Left lobe of liver (tissue), 2 donors: ENCODE results near the gene IFT25. TPM values are rescaled to one million over a fixed set of nuclear protein-coding genes. Genes with fewer than 3 reads are reported as not detected.
A peak's percentile ranks its signal among the peaks of the same experiment; 100 is the strongest.

Source experiments
- ATAC-seq: fragments of 200-7000 bp; cut with Tn5 transposase; one replicate; pipeline ENCODE4 v1.9.1; 2020; ENCODE audit warnings: mild to moderate bottlenecking, moderate library complexity
- DNase-seq: peaks from one replicate; pipeline ENCODE4 v3.0.0-alpha.2; 2020; ENCODE audit warnings: low spot score
- total RNA-seq: library from RNA; stranded (reverse); gene quantifications from one replicate; pipeline ENCODE4 v1.2.1, GENCODE V29; 2021
- donor health status: DM: no; HTN: no; CAD: no; lungs with moderate emphysema.
- donor health status: DM: no; HTN: yes; CAD: no.

Gene IFT25
- total RNA-seq, 1 donor from 2014 or later, result 14.4 TPM

DNA sequence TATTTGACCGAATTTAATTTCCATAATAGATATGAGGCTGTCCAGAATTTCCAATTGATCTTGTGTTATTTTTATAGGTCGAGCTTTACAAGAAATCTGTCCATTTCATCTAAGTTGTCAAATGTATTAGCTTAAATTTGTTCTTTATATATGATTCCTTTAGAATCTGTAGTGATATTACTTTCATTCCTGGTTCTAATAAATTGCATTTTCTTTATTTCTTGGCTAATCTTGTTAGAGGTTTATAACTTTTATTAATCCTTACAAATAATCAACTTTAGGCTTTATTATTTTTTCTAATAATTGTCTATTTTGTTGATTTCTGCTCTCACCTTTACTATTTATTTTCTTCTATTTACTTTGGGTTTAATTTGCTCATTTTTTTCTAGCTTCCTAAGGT, 14.0 kb downstream of the IFT25 start:
- ATAC-seq (no peak), DNase-seq (no peak)

DNA sequence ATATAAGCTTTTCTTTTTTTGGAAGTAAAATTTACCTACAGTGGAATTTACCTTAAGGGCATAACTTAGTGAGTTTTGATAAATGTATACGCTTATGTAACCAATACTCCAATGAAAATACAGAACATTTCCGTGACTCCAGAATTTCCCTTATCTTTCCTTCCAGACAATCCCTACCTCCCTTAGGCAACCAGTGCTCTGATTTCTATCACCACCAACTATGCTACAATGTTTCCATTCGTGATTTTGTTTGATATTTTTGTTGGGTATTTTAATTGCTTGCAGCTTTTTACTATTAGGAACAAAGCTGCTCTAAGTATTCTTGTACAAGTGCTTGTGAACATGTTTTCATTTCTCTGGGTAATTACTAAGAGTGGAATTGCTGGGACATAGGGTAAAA, 14.6 kb downstream of the IFT25 start:
- ATAC-seq, result no peak
- no peak for DNase-seq

DNA sequence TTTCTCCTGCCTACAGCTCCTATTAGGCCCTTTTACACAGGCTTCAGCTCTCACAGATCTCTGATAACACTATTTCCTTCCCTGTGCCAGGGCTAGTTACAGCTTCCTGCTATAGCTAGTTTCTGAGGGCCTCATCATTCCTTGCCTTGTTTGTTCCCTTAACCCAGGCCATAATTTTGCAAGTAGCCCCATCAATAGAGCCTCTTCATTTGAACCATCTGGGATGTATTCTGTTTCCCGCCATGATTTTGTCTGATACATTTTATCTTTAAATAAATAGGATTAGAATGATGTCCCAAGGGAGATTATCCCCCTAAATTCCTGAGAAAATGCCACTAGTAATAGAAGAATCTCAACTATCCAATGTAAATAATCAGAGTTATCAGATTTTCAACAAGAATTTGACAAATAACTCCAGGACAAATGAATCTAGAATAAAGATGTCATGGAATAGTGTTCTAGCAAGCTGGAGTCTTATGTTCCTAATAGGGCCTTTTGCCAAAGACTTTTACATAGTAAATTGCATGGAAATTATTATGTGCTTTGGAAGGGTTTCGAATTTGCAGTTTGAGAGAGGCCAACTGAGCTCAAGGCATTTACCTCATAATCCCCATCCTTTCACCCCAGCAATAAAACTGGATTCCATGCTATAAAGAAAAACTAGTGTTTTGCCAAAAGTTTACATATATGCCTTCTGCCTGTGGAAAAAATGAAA, 16.1 kb downstream of the IFT25 start:
- ATAC-seq (no peak), DNase-seq (no peak)

DNA sequence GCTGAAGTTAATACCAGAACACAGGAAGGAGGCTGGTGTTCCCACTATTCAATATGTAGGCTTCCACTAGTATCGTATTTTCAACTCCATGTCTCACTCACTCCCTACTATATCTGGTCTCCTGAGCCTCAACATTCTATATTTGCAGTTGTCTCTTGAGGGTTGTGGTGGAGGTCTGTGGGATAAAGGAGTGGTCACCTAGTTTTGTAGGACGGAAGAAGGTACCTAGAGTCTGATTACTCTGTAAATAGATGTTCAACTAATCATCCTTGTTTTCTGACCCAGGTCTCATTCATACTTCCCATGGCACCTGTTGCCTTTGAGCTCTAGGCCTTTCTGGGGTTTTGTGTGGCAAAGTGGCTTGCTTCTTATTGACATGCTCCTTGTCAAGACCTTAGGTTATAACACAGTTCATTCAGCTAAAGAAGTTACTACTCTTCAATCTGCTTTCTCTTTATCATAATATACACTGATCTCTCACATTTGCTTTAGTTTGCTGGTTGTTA, 18.1 kb downstream of the IFT25 start:
- ATAC-seq (no peak), DNase-seq (no peak)

DNA sequence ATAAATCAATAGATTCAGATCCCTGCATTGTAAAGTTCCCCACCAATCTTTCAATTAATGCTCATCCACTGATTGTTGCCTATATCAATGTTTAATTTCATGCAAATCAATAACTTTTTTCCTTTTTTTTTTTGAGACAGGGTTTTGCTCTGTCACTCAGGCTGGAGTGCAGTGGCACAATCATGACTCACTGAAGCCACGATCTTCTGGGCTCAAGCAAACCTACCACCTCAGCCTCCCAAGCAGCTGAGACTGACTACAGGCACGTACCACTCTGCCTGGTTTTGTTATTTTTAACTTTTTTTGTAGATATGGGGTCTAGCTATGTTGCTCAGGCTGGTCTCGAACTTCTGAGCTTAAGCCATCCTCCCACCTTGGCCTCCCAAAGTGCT, 25.8 kb downstream of the IFT25 start:
- DNase-seq (no peak), ATAC-seq (peak; percentile 8)

DNA sequence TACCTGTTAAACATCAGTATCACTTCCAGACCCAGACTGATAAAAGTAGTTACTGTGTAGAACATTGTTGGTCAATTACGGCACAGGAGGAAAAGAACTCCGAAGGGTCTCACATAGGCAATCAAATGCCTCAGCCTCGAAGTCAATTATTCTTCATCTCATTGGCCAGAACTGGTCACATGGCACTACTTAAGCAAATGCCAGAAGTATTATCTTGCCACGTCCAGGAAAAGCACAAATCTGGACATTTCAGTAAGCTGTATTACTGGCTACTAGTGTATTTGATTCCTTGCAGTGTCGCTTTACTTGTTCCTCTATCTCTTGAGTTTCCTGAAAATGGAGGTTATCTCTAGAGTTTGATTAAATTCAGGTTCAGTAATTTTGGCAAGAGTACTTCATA, 27.2 kb downstream of the IFT25 start:
- ATAC-seq (peak; percentile 21), DNase-seq (no peak)

DNA sequence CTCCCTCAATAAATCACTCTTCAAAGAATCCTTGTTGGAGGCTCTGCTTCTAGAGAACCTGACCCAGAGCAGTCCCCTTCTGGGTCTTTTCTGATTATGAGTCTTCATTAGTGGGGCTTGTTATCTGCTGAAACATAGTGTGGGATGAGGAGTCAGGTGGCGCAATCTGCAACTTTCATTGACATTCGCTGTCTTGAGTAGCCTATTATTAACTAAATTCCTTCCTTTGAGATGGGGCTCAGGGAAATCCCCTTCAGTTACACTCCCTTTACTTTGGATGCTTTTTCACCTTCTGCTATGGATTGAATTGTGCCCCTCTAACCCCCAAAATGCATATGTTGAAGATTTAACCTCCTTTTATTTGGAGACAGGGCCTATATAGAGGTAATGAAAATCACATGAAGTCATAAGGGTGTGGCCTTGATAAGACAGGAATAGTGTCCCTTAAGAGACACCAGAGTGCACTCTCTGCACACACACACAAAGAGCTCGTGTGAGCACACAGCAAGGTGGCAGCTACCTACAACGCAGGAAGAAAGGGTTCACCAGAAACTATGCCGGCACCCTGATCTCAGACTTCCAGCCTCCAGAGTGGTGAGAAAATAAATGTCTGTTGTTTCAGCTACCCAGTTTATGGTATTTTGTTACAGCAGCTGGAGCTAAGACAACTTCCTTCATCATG, 32.0 kb downstream of the IFT25 start:
- no peak for DNase-seq
- ATAC-seq, result no peak

DNA sequence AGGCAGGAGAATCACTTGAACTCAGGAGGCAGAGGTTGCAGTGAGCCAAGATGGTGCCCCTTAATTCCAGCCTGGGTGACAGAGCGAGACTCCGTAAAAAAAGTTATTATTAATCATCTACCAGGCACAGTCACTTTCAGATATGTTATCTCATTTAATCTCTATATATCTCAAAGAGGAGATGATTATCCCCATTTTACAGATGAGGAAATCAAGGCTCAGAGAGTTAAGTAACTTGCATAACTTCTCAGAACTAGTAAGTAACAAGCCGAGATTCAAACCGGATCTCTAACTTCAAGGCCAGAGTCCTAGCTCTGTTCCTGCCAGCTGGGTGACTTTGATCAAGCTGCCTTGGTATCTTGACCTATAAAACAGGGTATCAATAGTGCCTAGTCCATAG, 34.1 kb downstream of the IFT25 start:
- DNase-seq (no peak), ATAC-seq (no peak)

DNA sequence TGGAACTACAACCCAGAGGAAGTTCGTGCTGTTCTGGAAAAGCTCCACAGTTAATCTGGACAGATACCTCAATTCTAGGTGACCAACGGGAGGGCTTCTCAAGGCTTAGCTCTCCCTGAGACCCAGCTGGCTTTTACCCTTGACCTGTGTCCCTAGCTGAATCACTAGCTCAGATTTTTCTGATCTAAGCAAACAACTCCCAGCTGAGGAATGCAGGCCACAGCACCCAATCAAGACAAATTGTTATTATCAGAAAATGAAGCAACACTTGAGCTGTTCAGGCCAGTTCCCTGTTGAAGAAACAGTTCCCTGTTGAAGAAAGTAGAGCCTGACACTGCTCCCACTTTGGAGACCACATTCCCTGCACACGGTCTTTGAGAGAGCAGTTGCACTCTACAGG, 35.6 kb downstream of the IFT25 start:
- ATAC-seq, result peak; percentile 54
- peak; percentile 26 for DNase-seq

DNA sequence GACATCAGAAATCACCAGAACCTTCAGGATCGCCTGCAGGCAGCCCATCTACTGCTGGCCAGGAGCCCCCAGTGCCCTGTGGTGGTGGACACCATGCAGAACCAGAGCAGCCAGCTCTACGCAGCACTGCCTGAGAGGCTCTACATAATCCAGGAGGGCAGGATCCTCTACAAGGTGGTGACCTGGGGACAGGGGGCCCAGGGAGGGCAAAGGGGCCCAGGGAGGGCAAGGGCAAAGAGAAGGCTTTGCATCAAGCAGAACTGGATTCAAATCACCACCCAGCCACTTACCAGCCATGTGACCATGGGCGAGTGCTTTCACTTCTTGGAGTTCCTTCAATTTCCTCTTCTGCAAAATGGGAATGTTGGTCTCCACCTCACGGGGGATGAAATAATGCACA, 39.4 kb downstream of the IFT25 start:
- no peak for ATAC-seq
- DNase-seq, result peak; percentile 24

DNA sequence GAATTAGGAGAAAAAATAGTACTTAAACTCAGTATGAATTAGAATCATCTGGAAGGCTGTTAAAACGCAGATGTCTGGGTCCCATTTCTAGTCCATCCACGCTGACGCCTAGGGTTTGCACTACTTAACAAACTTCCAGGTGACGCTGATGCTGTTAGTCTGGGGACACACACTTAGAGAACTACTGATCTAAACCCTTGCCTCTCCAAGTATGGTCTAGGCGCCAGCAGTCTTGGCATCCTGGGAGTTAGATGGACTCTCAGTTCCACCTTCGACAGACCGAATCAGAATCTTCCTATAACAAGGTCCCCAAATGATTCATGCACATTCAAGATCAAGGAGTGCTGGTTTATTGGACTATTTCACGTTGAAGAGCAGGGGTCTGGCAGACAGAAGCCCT, 40.0 kb downstream of the IFT25 start:
- ATAC-seq (no peak), DNase-seq (no peak)

DNA sequence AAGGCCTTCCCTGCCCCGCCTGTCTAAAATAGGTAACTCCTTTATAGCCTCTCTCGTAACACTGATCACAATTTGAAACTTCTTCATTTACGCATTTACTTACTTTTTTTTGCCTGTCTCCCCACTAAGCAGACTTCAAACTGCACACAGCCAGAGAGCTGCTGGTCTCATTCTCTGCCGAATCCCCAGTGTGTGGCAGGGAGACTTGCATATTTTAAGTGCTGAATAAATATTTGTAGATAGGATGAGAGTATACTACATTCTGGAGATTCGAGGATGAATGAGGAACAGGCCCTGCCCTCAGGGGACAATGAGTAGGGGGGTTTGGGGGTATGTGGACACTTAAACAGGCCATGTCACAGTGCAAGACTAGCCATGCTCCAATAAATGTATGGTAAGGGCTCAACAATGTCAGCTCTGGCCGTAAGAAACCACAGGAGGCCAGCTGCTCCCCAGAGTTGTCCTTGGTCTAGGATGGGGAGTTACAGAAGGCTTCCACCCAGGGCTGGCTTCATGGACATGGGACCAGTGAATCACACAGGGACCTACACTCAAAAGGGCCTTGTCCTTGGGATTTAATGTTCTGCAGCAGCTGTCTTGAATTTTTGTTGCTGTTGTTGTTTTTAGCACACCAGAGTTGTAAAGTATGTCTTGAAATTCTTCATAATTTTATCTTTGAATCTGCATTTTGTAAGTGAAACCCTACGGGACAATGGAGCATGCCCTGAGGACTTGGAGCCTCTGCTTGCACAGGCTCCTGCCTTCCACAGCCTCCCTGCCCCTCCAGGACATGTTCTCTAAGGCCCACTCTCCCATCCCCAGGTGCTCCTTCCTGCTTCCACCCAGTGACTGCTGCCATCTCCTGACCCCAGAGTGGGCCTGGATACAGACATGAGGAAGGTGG, 43.0 kb downstream of the IFT25 start:
- DNase-seq, result peak; percentile 19
- no peak for ATAC-seq

DNA sequence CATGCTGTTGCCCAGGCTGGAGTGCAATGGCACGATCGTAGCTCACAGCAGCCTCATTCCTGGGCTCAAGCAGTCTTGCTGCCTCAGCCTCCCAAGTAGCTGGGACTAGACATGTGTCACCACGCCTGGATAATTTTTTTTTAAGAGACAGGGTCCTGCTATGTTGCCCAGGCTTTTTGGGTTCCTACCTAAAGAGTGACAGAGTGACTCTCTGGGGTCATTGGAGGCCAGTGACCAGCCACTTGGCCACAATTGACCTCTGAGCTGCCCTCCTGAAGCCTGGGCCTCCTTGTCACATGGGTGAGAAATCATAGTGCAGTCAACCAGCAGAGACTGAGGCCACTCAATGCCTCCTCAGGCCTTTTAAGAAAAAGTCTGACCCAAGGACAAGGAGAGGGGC, 45.8 kb downstream of the IFT25 start:
- DNase-seq, result peak; percentile 67
- ATAC-seq, result peak; percentile 51

DNA sequence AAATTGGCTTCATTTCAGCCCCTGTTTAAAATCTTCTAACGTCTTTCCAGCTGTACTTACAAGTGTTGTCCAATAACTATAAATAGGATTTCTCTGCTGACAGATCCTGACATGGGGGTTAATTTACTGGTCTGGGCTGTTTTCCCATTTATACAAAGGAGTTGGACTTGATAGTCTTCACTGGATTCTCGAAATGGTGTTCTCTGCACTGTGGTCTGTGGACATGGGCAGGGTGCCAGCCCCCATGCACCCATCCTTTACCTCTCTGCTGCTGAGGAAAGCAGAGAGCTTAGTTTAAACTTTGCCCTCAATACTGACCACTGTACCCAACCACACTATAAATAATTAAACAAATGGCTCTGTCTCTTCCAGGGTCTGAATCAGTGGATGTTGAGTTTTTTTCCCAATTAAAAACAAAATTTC, 46.3 kb downstream of the IFT25 start:
- ATAC-seq, result peak; percentile 79
- peak; percentile 95 for DNase-seq

DNA sequence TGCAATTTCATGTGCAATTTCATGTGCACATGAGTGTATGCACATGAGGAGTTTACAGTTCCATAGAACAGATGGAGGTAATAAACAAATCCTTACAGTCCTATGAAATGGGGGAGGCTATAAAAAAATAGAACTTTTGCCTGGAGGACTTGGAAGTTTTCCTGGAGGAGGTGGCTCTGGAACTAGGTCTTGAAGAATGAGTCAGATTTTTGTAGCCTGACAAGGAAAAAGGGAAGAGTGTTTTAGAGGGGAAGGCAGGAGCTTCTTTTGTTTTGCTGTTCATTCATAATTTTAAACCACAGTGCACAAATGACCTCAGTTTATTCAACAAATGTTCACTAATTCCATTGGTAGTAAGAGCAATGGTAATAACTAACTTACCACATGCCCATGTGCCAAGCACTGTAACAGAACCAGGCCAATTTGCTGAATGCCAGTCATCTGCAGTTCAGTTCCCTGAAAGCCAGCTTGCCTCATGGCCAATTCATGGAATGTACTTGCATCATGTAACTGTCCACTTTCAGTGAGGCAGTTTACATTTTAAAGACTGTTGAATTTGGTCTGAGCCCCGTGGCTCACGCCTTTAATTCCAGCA, 48.8 kb downstream of the IFT25 start:
- ATAC-seq, result peak; percentile 35
- DNase-seq, result peak; percentile 78

DNA sequence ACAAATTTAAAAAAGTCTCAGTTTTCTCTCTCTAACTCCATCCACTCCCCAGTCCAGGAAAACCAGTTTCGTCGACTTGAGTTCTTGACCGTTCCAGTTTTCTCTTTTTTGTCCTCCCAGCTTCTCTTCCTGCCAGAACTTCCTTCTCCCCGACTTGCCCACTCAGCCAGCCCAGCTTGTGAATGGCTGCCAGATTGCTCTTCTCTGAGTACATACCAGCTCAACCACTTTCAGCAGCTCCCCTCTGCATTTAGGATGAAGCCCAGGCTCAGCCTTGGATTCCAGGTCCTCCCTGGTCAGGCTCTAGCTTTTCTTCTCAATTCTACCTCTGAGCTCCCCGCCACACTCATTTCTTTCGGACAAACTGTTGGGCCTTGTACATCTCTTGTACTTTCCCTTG, 50.1 kb downstream of the IFT25 start:
- DNase-seq (no peak), ATAC-seq (no peak)

DNA sequence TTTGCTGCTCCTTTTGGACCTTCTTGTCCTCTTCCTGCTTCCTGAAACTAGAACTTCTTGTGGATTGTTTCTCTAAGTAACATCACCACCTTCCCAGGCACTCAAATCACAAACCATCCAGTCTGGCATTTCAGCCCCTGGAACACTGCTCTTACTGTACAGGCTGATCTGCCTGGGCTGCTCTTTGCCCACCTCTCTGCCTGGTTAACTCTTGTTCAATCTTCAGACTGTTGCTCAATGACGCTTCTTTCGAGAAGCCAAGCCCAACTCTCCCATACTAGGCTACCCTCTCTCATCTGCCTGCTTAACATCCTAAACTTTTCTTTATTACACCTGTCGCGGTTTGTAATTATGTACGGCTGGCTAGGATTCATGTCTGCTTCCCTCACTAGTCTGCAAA, 50.9 kb downstream of the IFT25 start:
- ATAC-seq, result peak; percentile 4
- no peak for DNase-seq

DNA sequence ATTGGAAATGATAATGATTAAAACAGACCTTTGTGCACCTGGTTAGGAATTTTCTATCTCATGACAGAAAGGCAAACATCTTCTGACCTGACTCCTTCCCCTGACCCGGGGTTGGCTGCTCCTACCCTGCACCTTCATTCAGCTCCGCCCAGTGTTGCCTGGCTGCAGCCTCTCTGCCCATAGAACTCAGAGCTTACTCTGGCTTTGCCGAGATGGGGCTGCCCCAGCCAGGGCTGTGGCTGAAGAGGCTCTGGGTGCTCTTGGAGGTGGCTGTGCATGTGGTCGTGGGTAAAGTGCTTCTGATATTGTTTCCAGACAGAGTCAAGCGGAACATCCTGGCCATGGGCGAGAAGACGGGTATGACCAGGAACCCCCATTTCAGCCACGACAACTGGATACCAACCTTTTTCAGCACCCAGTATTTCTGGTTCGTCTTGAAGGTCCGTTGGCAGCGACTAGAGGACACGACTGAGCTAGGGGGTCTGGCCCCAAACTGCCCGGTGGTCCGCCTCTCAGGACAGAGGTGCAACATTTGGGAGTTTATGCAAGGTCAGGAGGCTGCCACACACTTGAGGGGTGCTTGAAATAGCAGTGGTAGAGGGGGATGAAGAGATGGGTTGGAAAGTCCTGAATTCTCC, 51.4 kb downstream of the IFT25 start, which contains the start of gene DIO1:
Gene DIO1, plus strand, starts transcription at position 189 of the 638 bp plus-strand sequence. Its CDS starts 24 bp downstream, at position 213.
- DNase-seq (peak; percentile 88), ATAC-seq (peak; percentile 76)

DNA sequence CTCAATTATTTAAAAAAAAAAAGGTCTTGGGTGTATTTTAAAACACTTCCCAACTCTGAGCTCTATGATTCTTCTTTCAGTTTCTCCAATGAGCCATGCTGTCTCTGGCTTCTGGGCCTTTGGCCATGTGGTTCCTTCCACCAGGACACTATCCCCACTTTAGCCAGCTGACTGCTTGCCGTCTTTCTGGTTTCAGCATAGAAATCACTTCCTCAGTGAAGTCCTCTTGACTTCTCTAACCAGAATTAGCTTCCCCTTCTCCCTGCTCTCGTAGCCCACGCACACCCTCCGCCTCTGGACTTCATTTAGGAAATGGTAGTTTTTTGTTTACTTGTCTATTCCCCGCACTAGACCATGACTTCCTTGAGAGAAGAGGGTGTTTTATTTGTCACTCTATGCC, 52.6 kb downstream of the IFT25 start:
- DNase-seq (no peak), ATAC-seq (no peak)

DNA sequence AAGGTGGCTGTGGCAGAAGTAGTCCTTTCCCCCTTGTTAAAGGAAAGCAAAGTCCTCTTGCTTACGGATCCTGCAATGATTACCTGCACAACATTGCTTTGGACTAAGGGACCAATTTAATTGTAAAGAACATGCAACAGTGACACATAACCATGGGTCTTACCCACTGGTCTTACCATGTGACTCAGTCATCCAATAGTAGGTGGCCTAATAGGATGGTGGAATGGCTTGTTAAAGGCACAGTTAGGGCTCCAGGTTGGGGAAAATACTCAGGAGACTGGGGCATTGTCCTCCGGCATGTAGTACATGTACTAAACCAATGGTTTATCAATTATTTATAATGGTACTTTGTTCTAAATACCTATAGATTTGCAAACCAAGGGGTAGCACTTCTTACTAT, 53.8 kb downstream of the IFT25 start:
- DNase-seq (no peak), ATAC-seq (no peak)
